Activated gamma-delta T cell treated with Interleukin-2 at 50 U/mL for 16 hours (primary cell): Measurements from ENCODE around the gene ABCA2.

Source experiments
- DNase-seq: peaks from one replicate; pipeline ENCODE4 v3.0.0-alpha.2; 2020

Gene ABCA2

GRCh38 chr9:136977649-136978072, 50.4 kb downstream of the ABCA2 start:
- DNase-seq: no peak

- DNase-seq: no peak
Observed at GRCh38 chr9:136977223-136977622, 50.8 kb downstream of the ABCA2 start, which contains the start of gene PTGDS. Gene PTGDS, plus strand, starts transcription at chr9:136977504. Its CDS starts 75 bp downstream, at chr9:136977579.

GRCh38 chr9:136975644-136976043, 52.4 kb downstream of the ABCA2 start:
- peak; percentile 38 for DNase-seq

GRCh38 chr9:136974817-136975535, 53.1 kb downstream of the ABCA2 start:
- DNase-seq: no peak

- DNase-seq: no peak
Observed at GRCh38 chr9:136973618-136974617, 54.1 kb downstream of the ABCA2 start.

GRCh38 chr9:136972743-136973142, 55.3 kb downstream of the ABCA2 start:
- DNase-seq: no peak

GRCh38 chr9:136972335-136972734, 55.7 kb downstream of the ABCA2 start:
- no peak for DNase-seq

- DNase-seq: no peak
Observed at GRCh38 chr9:136971746-136972145, 56.3 kb downstream of the ABCA2 start.

- DNase-seq: no peak
Observed at GRCh38 chr9:136970361-136970760, 57.7 kb downstream of the ABCA2 start.

- DNase-seq: no peak
Observed at GRCh38 chr9:136969774-136970173, 58.3 kb downstream of the ABCA2 start.

GRCh38 chr9:136969150-136969549, 58.9 kb downstream of the ABCA2 start:
- no peak for DNase-seq

- DNase-seq: no peak
Observed at GRCh38 chr9:136968333-136969127, 59.5 kb downstream of the ABCA2 start.

- DNase-seq: peak; percentile 45
Observed at GRCh38 chr9:136965771-136966484, 62.1 kb downstream of the ABCA2 start.

GRCh38 chr9:136964833-136965422, 63.1 kb downstream of the ABCA2 start:
- no peak for DNase-seq

- DNase-seq: no peak
Observed at GRCh38 chr9:136964171-136964689, 63.8 kb downstream of the ABCA2 start.

- DNase-seq: no peak
Observed at GRCh38 chr9:136963751-136964150, 64.3 kb downstream of the ABCA2 start.

GRCh38 chr9:136963341-136963740, 64.7 kb downstream of the ABCA2 start:
- DNase-seq: no peak

GRCh38 chr9:136962701-136963248, 65.3 kb downstream of the ABCA2 start:
- DNase-seq: no peak

- no peak for DNase-seq
Observed at GRCh38 chr9:136962163-136962562, 65.9 kb downstream of the ABCA2 start.

GRCh38 chr9:136961279-136962065, 66.6 kb downstream of the ABCA2 start:
- DNase-seq: no peak
